Measurements from ENCODE around the gene NOS3. TPM values are rescaled to one million over a fixed set of nuclear protein-coding genes. Genes with fewer than 3 reads are reported as not detected.

The NOS3 gene
- total RNA-seq, 3 donors from 2014 or later (not counting 1 experiment from before 2014, with no cell fraction given), result 2.6 to 5.9 (median 3.8) TPM

- DNase-seq, result no peak
- Histone ChIP-seq H3K27ac (ENCODE audit: low read length) (no peak overlapping the region), H3K4me1 (ENCODE audit: control insufficient read depth, insufficient read depth, low read length) (no peaks in the 10 kb centered on the region), H3K4me3 (ENCODE audit: low read length) (no peak overlapping the region), H3K9me3 (ENCODE audit: control insufficient read depth, insufficient read depth, low read length) (no peaks in the 10 kb centered on the region), H3K36me3 (ENCODE audit: control insufficient read depth, insufficient read depth, low read length) (peaks cover 23% of the 10 kb centered on the region), H3K27me3 (ENCODE audit: control insufficient read depth, insufficient read depth, low read length) (no peaks in the 10 kb centered on the region)
- no peaks in the 10 kb centered on the region for H3K36me3 Mint-ChIP-seq
- H3K4me1 Mint-ChIP-seq, result peaks cover 9 to 14% of the 10 kb centered on the region in 2 donors
- H3K27ac Mint-ChIP-seq, result no peak overlapping the region
- H3K27me3 Mint-ChIP-seq (ENCODE audit: low read depth in 2 of 2), result no peaks in the 10 kb centered on the region
- ATAC-seq, result no peak
- no peak for TF ChIP-seq CTCF (IDR thresholded peaks at IDR 0.05)
- H3K9me3 Mint-ChIP-seq, result no peaks in the 10 kb centered on the region
- WGBS (ENCODE audit: insufficient coverage), result 96% methylated on average over 17 of the region's 17 CpGs
- no peak overlapping the region for H3K4me3 Mint-ChIP-seq
- intact Hi-C loops (cut with micrococcal nuclease), result no loop called here
These were observed 45.1 kb downstream of the NOS3 start for GRCh38 chr7:151035902-151036301.

GRCh38 chr7:151038951-151039849 is 48.4 kb downstream of the NOS3 start:
- Histone ChIP-seq H3K27me3 (ENCODE audit: control insufficient read depth, insufficient read depth, low read length) (no peaks in the 10 kb centered on the region), H3K4me1 (ENCODE audit: control insufficient read depth, insufficient read depth, low read length) (no peaks in the 10 kb centered on the region), H3K9me3 (ENCODE audit: control insufficient read depth, insufficient read depth, low read length) (no peaks in the 10 kb centered on the region), H3K36me3 (ENCODE audit: control insufficient read depth, insufficient read depth, low read length) (peaks cover 23% of the 10 kb centered on the region), H3K4me3 (ENCODE audit: low read length) (no peak overlapping the region), H3K27ac (ENCODE audit: low read length) (no peak overlapping the region)
- intact Hi-C loops (cut with micrococcal nuclease), result no loop called here
- H3K27ac Mint-ChIP-seq, result peak overlapping the region; percentile 26 to 53
- TF ChIP-seq CTCF (IDR thresholded peaks at IDR 0.05), result no peak
- no peaks in the 10 kb centered on the region for H3K9me3 Mint-ChIP-seq
- no peak overlapping the region for H3K4me3 Mint-ChIP-seq
- 55% methylated on average over 10 of the region's 12 CpGs for WGBS (ENCODE audit: insufficient coverage)
- ATAC-seq (peak; percentile 53 to 69 (median 66)), DNase-seq (peak in 1 of 2 donors; percentile 32)
- H3K36me3 Mint-ChIP-seq, result no peaks in the 10 kb centered on the region
- H3K27me3 Mint-ChIP-seq (ENCODE audit: low read depth in 2 of 2), result no peaks in the 10 kb centered on the region
- peaks cover 9 to 14% of the 10 kb centered on the region in 2 donors for H3K4me1 Mint-ChIP-seq

- no peak for DNase-seq
- no peak overlapping the region for H3K4me3 ChIP-seq (ENCODE audit: low read length)
- H3K9me3 ChIP-seq (ENCODE audit: control insufficient read depth, insufficient read depth, low read length), result no peaks in the 10 kb centered on the region
- H3K27ac ChIP-seq (ENCODE audit: low read length), result no peak overlapping the region
- TF ChIP-seq CTCF (IDR thresholded peaks at IDR 0.05), result no peak
- no peaks in the 10 kb centered on the region for H3K9me3 Mint-ChIP-seq
- H3K27me3 ChIP-seq (ENCODE audit: control insufficient read depth, insufficient read depth, low read length), result no peaks in the 10 kb centered on the region
- peaks cover 9 to 14% of the 10 kb centered on the region in 2 donors for H3K4me1 Mint-ChIP-seq
- no peak overlapping the region for H3K4me3 Mint-ChIP-seq
- no peaks in the 10 kb centered on the region for H3K27me3 Mint-ChIP-seq (ENCODE audit: low read depth in 2 of 2)
- WGBS (ENCODE audit: insufficient coverage), result 71% methylated on average over 18 of the region's 18 CpGs
- ATAC-seq, result no peak
- H3K36me3 Mint-ChIP-seq, result no peaks in the 10 kb centered on the region
- no peaks in the 10 kb centered on the region for H3K4me1 ChIP-seq (ENCODE audit: control insufficient read depth, insufficient read depth, low read length)
- peaks cover 18% of the 10 kb centered on the region for H3K36me3 ChIP-seq (ENCODE audit: control insufficient read depth, insufficient read depth, low read length)
- intact Hi-C loops (cut with micrococcal nuclease), result no loop called here
- peak overlapping the region; percentile 26 to 33 for H3K27ac Mint-ChIP-seq
These were observed 49.2 kb downstream of the NOS3 start for GRCh38 chr7:151039850-151040548.
